SH-SY5Y (cell line): ENCODE data around the gene VPS33A.

Source experiments
- GATA2 ChIP-seq: IDR thresholded peaks from 2 replicates; pipeline ENCODE4 v1.6.1; 2011; ENCODE audit warnings: mild to moderate bottlenecking, low read depth, low read length
- GATA3 ChIP-seq: IDR thresholded peaks from 2 replicates; pipeline ENCODE4 v1.6.1; 2011; ENCODE audit warnings: low read depth, mild to moderate bottlenecking, low read length, moderate library complexity

GRCh38 chr12:122227341-122227740 lies 39.0 kb downstream of the VPS33A start:
- TF ChIP-seq GATA3 (no peak), GATA2 (no peak)
